ENCODE data around the gene SNCB. TPM values are rescaled to one million over a fixed set of nuclear protein-coding genes. Genes with fewer than 3 reads are reported as not detected.

The SNCB gene
- total RNA-seq (2014; rRNA removed; shearing (Covaris generic); ENCODE audit: low replicate concordance), result not detected in 2 replicates

DNA sequence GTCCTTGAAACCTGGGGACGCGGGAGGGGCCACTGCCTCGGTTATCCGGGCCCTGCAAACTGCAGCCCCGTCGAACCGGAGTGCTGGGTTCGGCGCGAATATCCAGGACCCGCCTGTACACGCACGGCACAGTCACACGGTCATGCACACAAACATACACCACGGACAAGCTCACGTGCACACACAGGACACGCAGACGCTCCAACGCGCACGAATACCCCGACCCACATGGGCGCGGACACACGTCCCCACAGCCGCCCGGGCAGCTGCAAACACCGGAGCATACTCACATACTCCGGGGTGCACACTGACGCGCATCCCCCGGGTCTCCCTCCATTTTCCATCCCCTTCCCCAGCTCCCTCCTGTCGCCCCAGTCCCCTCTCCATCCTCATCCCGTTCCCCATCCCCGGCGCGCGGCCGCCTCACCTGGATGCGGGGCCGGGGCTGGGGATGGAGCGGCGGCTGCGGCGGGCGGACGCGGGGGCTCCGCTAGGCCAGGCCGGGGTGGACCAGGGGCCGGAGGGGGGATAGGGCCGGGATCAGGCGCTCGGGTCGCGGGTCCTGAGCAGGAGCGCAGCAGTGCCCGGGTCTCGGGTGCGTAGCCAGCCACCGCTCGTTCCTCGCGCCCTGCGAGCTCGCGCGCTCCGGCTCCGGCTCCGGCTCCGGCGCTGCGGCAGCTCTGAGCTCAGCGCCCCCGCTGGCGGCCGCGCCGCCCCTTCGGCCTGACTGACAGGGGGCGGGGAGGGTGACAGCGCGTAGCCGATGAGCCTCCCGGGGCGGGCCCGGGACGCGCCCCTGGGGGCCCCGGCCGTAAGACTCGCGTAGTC lies at the start of gene SNCB, which contains the start of gene EIF4E1B:
Gene SNCB (minus strand): TSS at position 682 of the 828 bp plus-strand sequence. CDS start 880 bp downstream, outside the sequence.
Gene EIF4E1B (plus strand): TSS at position 823 of the 828 bp plus-strand sequence. CDS start 12,113 bp downstream, outside the sequence.
- Histone ChIP-seq H3K36me3 (no peaks in the 10 kb centered on the region), H3K4me3 (peak within 1 kb of the TSS; percentile 27), H3K9me3 (no peaks in the 10 kb centered on the region), H3K27me3 (peaks cover 12% of the 10 kb centered on the region)
- DNase-seq, result peak; percentile 76

GRCh38 chr5:176679365-176680225 lies 49.3 kb upstream of the SNCB start:
- peaks cover 24% of the 10 kb centered on the region for H3K27me3 ChIP-seq
- no peak overlapping the region for H3K4me3 ChIP-seq
- no peaks in the 10 kb centered on the region for H3K36me3 ChIP-seq
- no peaks in the 10 kb centered on the region for H3K9me3 ChIP-seq
- no peak for DNase-seq

DNA sequence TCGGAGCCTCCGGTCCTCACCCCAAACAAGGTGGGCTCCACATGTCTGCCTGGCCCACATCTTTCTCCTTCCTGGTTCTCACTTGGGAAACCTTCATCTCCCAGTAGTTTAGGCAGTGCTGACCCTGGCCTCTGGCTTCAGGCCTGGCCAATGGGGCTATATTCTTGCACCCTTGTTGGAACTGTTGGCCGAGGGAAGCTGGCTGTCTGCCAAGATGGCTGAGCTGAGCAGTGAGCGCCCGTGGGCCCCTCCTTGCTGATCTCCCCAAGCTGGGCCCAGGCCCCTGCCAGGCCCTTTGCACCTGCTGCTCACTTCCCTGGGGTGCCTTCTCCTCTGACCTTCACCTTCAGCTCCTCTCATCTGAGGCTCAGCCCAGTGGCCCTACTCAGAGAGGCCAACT lies 48.2 kb upstream of the SNCB start:
- Histone ChIP-seq H3K9me3 (no peaks in the 10 kb centered on the region), H3K36me3 (no peaks in the 10 kb centered on the region), H3K27me3 (peaks cover 13% of the 10 kb centered on the region), H3K4me3 (no peak overlapping the region)
- DNase-seq, result no peak

GRCh38 chr5:176677209-176677939 lies 47.0 kb upstream of the SNCB start:
- no peaks in the 10 kb centered on the region for H3K9me3 ChIP-seq
- DNase-seq, result no peak
- H3K27me3 ChIP-seq, result peaks cover 4% of the 10 kb centered on the region
- no peaks in the 10 kb centered on the region for H3K36me3 ChIP-seq
- no peak overlapping the region for H3K4me3 ChIP-seq

DNA sequence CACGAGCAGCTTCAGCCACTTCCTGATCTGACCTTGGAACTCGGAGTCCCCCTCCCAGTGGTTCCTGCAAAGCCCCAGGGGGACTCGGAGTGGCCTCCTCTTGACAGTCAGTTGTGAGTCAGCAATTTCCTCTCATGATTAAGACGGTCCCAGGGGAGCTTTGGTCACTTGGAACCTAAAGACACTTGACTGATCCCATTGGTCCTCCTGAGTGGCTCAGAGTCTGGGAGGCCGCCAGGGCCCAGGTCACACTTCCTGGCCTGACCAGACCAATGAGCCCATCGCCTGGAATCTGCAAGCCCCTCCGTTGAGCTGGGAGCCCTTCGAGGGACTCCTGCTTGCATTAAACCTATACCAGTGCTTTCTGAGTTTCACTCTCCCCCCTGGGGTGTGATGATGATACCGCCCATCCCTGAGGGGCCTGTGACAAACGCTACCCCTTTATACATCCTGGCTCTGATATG lies 46.1 kb upstream of the SNCB start:
- no peak overlapping the region for H3K4me3 ChIP-seq
- DNase-seq, result peak; percentile 61
- no peaks in the 10 kb centered on the region for H3K36me3 ChIP-seq
- H3K9me3 ChIP-seq, result no peaks in the 10 kb centered on the region
- no peaks in the 10 kb centered on the region; the same call in 1 of the 2 replicates for H3K27me3 ChIP-seq

- H3K4me3 ChIP-seq, result no peak overlapping the region
- no peaks in the 10 kb centered on the region; the same call in 1 of the 2 replicates for H3K27me3 ChIP-seq
- DNase-seq, result peak; percentile 53
- H3K36me3 ChIP-seq, result no peaks in the 10 kb centered on the region
- H3K9me3 ChIP-seq, result no peaks in the 10 kb centered on the region
Observed at GRCh38 chr5:176675676-176676360, 45.5 kb upstream of the SNCB start.

DNA sequence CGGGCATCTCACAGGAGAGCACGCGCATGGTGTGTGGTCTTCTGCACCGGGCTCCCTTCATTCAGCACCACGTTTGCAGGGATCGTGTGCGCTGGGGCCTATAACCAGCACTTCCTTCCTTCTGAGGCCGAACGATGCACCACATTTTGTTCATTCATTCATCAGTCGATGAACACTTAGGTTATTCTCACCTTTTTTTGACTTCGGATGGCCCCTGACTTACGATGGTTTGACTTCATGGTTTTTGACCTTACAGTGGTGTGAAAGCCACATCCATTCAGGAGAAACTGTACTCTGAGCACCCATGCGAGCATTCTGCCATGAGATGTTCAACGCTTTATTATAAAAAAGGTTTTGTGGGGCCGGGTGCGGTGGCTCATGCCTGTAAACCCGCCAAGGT lies 44.5 kb upstream of the SNCB start:
- no peaks in the 10 kb centered on the region; the same call in 1 of the 2 replicates for H3K27me3 ChIP-seq
- no peaks in the 10 kb centered on the region for H3K9me3 ChIP-seq
- no peak for DNase-seq
- no peak overlapping the region for H3K4me3 ChIP-seq
- H3K36me3 ChIP-seq, result no peaks in the 10 kb centered on the region

GRCh38 chr5:176673651-176674583 lies 43.6 kb upstream of the SNCB start:
- Histone ChIP-seq H3K27me3 (peaks cover 6% of the 10 kb centered on the region), H3K4me3 (no peak overlapping the region), H3K36me3 (no peaks in the 10 kb centered on the region), H3K9me3 (no peaks in the 10 kb centered on the region)
- no peak for DNase-seq

DNA sequence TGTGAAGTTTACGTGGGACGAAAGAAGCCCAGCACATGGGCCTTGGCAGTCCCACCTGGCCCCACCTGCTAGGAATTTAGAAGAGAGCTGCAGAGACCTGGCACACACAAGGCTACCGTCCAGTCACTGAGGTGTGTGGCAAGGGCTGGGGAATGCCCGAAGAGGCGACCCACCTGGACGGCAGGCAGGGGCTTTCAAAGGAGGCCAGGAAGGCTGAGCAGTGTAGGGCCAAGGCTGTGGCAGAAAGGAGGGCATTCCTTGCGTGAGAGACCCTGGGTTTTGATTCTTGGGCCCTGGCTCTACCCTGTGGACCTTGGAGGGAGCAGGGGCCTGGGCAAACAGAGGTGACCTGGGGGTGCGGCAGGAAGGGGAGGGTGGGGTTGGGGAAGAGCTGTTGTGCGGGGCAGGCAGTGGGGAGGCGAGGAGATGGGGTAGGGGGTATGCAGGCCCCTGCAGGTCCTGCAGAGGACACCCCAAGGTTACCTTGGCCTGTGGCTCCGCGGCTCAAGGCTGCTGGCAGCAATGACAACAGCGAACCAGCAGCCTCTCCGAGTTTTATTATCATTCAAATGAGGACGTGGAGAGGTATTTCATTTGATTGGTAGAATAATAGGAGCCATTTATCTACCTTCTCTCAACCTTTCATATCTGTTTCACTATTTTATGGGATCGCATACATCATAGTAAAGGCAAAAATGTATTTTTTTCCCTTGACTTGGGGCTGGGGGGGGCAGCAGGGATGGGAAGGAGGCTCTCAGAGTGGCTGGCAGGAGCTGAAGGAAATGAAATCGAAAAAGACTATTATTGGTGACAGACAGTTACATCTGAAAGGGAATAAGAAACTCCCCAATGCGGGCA lies 41.8 kb upstream of the SNCB start:
- peaks cover 1% of the 10 kb centered on the region; the same call in 1 of the 2 replicates for H3K9me3 ChIP-seq
- no peak for DNase-seq
- peaks cover 18% of the 10 kb centered on the region for H3K27me3 ChIP-seq
- no peak overlapping the region for H3K4me3 ChIP-seq
- H3K36me3 ChIP-seq, result no peaks in the 10 kb centered on the region

- Histone ChIP-seq H3K4me3 (no peak overlapping the region), H3K27me3 (peaks cover 18% of the 10 kb centered on the region), H3K9me3 (peaks cover 3% of the 10 kb centered on the region; the same call in 1 of the 2 replicates), H3K36me3 (no peaks in the 10 kb centered on the region)
- DNase-seq, result no peak
Observed at GRCh38 chr5:176671399-176671798, 41.1 kb upstream of the SNCB start.

DNA sequence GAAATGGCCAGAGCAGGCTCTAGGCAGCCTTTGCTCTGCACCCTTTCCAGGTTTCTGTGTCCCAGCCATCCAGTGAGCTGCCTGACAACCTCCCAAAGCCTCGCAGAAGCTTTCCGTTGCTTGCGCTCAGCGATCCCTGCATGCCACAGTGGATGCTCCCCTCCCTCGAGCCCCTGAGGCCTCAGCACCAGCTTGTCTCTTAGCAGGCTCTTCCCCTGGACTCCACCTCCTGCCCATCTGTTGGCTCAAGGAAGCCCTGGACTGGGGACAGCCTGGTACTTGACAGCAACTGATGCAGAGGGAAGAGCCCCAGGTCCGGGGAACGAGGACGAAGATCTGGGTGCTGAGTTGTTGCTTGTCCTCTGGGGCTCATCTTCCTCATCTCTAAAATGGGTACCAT lies 40.1 kb upstream of the SNCB start:
- Histone ChIP-seq H3K36me3 (no peaks in the 10 kb centered on the region), H3K9me3 (peaks cover 3% of the 10 kb centered on the region; the same call in 1 of the 2 replicates), H3K27me3 (peaks cover 18% of the 10 kb centered on the region), H3K4me3 (no peak overlapping the region)
- DNase-seq, result no peak

DNA sequence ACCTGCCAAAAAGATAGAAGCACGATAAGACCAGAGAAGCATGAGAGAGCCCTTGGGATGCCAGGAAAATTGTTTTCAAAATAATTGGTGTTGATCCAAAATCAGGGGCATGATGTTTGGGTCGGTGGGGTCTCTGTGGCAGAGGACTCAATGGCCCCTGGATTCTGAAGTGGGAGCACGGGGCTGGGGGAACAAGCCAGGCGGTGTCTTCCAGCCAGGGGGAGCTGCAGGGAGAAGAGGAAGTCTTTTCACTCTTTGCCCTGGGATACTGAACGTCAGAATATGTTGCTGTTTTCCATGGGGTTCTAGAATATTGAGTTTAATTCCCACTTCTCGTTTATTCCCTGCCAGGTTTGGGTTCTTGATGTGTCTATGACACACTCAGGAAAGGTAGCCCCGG lies 37.3 kb upstream of the SNCB start:
- DNase-seq, result no peak
- Histone ChIP-seq H3K36me3 (no peaks in the 10 kb centered on the region), H3K27me3 (peaks cover 18% of the 10 kb centered on the region)

GRCh38 chr5:176665517-176665916 lies 35.2 kb upstream of the SNCB start:
- no peaks in the 10 kb centered on the region for H3K36me3 ChIP-seq
- H3K27me3 ChIP-seq, result peaks cover 18% of the 10 kb centered on the region
- H3K4me3 ChIP-seq, result no peak overlapping the region
- H3K9me3 ChIP-seq, result peaks cover 3% of the 10 kb centered on the region; the same call in 1 of the 2 replicates
- no peak for DNase-seq

More for the DNA sequence above, 37.3 kb upstream of the SNCB start:
- H3K4me3 ChIP-seq, result no peak overlapping the region
- H3K9me3 ChIP-seq, result peaks cover 3% of the 10 kb centered on the region; the same call in 1 of the 2 replicates

GRCh38 chr5:176664886-176665285 lies 34.6 kb upstream of the SNCB start:
- Histone ChIP-seq H3K36me3 (no peaks in the 10 kb centered on the region), H3K4me3 (no peak overlapping the region), H3K27me3 (peaks cover 18% of the 10 kb centered on the region), H3K9me3 (peaks cover 3% of the 10 kb centered on the region; the same call in 1 of the 2 replicates)
- no peak for DNase-seq

Data from MG63 (cell line).